Sigmoid colon (tissue), 4 donors: ENCODE data around the gene CLCN4.

ENCODE experiments used
- CTCF ChIP-seq, 4 experiments: fragments of 450-650 bp in 3 of 4; fragments of 200-600 bp in 1 of 4; IDR thresholded peaks; one replicate each; pipeline ENCODE4 v1.5.1; 2016 to 2019; ENCODE audit warnings: antibody characterized with exemption in 4 of 4, mild to moderate bottlenecking in 3 of 4, moderate library complexity in 2 of 4
- EP300 ChIP-seq, 4 donors: sonication (generic); formaldehyde crosslinking; IDR thresholded peaks; one replicate each; pipeline ENCODE4 v1.6.1; 2017; ENCODE audit warnings: antibody characterized with exemption in 4 of 4
- POLR2A ChIP-seq, 2 donors: fragments of 450-650 bp; IDR thresholded peaks; one replicate each; pipeline ENCODE4 v1.6.1; 2016; ENCODE audit warnings: antibody characterized with exemption in 2 of 2, mild to moderate bottlenecking in 2 of 2, moderate library complexity in 2 of 2
- POLR2AphosphoS5 ChIP-seq, 4 donors: sonication (generic); formaldehyde crosslinking; IDR thresholded peaks; one replicate each; pipeline ENCODE4 v1.6.1; 2017; ENCODE audit warnings: antibody characterized with exemption in 4 of 4

- TF ChIP-seq CTCF (IDR thresholded peaks at IDR 0.05) (no peak), POLR2A (IDR thresholded peaks at IDR 0.05) (no peak), POLR2AphosphoS5 (IDR thresholded peaks at IDR 0.05) (no peak), EP300 (IDR thresholded peaks at IDR 0.05) (no peak)
These were observed 123.3 kb downstream of the CLCN4 start for GRCh38 chrX:10280071-10280470.
